ENCODE results near the gene LIPH. TPM values are rescaled to one million over a fixed set of nuclear protein-coding genes. Genes with fewer than 3 reads are reported as not detected.

The LIPH gene
- polyA plus RNA-seq, 6 donors from 2014 or later = 0.20 TPM; not detected in 5

DNA sequence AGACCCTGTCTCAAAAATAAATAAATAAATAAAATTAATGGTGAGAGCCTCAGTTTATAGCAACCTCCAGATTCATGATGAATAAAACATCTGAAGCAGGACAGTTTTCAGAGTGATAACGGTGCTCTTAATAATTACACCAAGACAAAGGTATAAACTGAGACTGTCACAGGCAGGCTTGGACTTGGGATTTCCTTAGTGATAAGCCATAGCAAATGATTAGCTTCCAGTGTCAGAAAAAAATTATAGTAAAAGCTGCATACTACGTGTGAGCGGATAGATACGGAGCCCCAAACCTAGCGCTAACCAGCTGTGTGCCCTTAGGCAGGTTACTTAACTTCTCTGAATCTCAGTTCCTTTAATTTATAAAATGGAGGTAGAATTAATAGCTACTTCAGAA, 21.5 kb downstream of the LIPH start:
- Mint-ChIP-seq H3K36me3 (no peaks in the 10 kb centered on the region), H3K4me3 (no peak overlapping the region), H3K9me3 (no peaks in the 10 kb centered on the region), H3K4me1 (no peaks in the 10 kb centered on the region), H3K27ac (no peak overlapping the region), H3K27me3 (peaks cover 10 to 21% (median 14%) of the 10 kb centered on the region in 3 donors)
- no peak for ATAC-seq (ENCODE audit: low read depth in 2 of 2)
- no peak for DNase-seq

DNA sequence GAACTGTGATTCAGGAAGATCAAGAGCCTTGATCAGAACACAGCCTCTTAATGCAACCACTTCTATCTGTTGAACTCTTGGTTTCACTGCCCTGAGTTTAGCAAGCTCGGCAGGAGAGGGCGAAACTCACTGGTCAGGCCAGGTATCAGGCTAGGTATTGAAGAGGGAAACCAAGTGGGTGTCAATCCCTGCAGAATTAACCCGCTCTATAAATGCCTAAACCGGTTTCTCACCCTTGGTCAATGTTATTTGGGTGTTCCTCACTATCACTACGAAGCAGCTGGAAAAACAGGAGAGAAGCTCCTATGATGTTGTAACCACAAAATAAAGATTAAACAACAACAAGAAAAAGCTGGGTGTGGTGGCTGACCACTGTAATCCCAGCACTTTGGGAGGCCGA, 23.9 kb downstream of the LIPH start:
- no peak overlapping the region for H3K4me3 Mint-ChIP-seq
- H3K27me3 Mint-ChIP-seq = peaks cover 21 to 29% (median 27%) of the 10 kb centered on the region in 3 donors
- no peak for DNase-seq

DNA sequence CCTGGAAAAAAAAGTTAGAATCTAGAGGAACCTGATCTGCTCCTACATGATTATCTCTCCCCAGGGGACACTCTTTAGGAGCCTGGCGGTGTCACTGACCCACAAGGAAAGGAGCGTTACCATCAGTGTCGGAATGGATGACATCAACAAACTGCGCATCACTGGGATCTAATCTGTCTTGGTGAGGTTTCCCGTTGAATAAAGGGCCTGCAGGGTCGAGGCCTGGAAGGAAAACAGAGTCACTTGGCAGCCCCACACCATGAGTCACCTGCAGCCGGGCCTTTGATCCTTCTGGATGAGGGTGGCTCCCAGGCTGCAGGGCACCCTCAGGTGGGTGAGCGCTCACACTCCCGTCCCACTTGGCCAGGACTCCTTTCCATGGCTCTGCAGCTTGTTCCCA, 25.0 kb downstream of the LIPH start:
- Mint-ChIP-seq H3K27me3 (peaks cover 21 to 33% (median 28%) of the 10 kb centered on the region in 3 donors), H3K27ac (no peak overlapping the region), H3K36me3 (no peaks in the 10 kb centered on the region), H3K4me1 (no peaks in the 10 kb centered on the region), H3K4me3 (no peak overlapping the region), H3K9me3 (no peaks in the 10 kb centered on the region)
- DNase-seq = no peak
- no peak for ATAC-seq (ENCODE audit: low read depth in 2 of 2)

More for the DNA sequence above, 23.9 kb downstream of the LIPH start:
- Mint-ChIP-seq H3K27ac (no peak overlapping the region), H3K4me1 (no peaks in the 10 kb centered on the region), H3K9me3 (no peaks in the 10 kb centered on the region), H3K36me3 (no peaks in the 10 kb centered on the region)
- no peak for ATAC-seq (ENCODE audit: low read depth in 2 of 2)

DNA sequence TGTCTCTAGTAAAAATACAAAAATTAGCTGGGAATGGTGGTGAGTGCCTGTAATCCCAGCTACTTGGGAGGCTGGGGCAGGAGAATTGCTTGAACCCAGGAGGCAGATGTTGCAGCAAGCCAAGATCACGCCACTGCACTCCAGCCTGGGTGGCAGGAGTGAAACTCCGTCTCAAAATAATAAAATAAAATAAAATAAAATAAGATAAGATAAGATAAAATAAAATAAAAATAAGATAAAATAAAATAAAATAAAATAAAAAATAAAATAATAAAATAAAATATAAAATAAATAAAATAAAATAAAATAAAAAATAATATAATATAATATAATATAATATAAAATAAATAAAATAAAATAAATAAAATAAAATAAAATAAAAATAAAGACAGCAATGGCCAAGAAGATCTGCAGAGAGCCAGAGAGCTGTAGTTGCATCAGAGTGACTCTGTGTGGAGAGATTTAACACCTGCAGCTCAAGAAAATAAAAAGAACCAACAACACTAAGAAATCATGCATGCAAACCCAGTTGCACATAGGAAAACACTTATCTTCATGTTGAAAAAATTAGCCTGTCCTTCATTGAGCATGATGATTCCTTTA, 25.9 kb downstream of the LIPH start:
- no peaks in the 10 kb centered on the region for H3K36me3 Mint-ChIP-seq
- peaks cover 21 to 38% (median 33%) of the 10 kb centered on the region in 3 donors for H3K27me3 Mint-ChIP-seq
- DNase-seq (no peak), ATAC-seq (ENCODE audit: low read depth in 2 of 2) (no peak)
- no peak overlapping the region for H3K4me3 Mint-ChIP-seq
- H3K4me1 Mint-ChIP-seq = no peaks in the 10 kb centered on the region
- no peaks in the 10 kb centered on the region for H3K9me3 Mint-ChIP-seq
- no peak overlapping the region for H3K27ac Mint-ChIP-seq

DNA sequence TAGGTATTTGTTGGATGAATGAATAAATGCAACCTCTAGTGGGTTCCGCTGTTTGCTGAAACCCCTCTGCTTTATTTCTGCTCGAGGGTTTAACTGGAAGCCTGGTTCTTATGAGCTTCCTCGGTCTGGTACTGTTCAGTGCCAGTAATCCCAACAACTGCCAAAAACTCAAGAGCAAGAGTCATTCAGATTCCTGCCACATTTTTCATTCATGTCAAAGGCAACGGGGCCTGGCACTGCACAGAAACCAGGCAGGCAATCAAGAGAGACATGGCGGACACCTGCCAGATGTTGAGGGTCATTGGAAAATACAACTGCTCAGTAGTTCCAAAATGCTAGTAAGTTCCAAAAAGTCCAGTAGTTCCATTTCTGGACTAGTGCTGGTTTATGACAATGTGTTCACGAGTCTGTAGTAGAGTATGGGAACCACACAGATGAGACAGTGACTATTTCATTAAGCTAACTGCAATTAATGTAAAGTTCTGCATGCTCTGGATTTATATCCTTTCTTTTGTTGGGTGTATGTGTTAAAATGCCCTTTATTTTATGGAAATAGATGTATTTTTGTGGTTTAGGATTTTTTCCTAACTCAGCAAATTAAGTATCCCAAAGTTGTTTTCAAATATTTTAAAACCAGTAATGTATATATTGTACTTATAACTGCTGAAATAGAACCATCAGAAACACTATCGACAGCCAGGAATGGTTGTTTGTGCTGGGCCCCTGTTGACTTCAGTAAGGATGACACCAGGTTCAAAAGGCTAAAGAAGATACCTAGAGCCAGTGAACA, 30.8 kb downstream of the LIPH start:
- no peak overlapping the region for H3K4me3 Mint-ChIP-seq

DNA sequence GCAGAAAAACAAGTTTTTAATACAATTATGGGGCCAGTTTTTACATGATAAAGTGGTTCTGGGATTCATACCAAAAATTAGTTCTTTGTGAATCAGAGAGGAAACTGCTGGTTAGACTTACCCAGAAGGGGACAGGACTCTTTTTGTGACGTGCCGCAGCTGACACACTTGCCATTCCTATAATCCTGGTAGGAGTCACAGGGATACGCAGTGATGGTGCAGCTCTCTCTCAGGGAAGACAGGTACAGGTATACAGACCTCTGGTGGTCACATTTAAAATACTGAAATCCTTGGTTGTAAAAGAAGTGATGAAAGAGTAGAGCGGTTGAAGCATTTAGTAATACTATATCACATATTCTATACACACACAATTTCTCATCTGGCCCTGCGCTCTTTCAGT, 33.4 kb downstream of the LIPH start:
- H3K27ac Mint-ChIP-seq = no peak overlapping the region
- ATAC-seq (ENCODE audit: low read depth in 2 of 2) (no peak), DNase-seq (no peak)

More for the DNA sequence above, 30.8 kb downstream of the LIPH start:
- no peak for ATAC-seq (ENCODE audit: low read depth in 2 of 2)
- Mint-ChIP-seq H3K27ac (no peak overlapping the region), H3K9me3 (no peaks in the 10 kb centered on the region), H3K27me3 (peaks cover 19 to 36% (median 25%) of the 10 kb centered on the region in 3 donors), H3K4me1 (no peaks in the 10 kb centered on the region), H3K36me3 (no peaks in the 10 kb centered on the region)
- DNase-seq = no peak

DNA sequence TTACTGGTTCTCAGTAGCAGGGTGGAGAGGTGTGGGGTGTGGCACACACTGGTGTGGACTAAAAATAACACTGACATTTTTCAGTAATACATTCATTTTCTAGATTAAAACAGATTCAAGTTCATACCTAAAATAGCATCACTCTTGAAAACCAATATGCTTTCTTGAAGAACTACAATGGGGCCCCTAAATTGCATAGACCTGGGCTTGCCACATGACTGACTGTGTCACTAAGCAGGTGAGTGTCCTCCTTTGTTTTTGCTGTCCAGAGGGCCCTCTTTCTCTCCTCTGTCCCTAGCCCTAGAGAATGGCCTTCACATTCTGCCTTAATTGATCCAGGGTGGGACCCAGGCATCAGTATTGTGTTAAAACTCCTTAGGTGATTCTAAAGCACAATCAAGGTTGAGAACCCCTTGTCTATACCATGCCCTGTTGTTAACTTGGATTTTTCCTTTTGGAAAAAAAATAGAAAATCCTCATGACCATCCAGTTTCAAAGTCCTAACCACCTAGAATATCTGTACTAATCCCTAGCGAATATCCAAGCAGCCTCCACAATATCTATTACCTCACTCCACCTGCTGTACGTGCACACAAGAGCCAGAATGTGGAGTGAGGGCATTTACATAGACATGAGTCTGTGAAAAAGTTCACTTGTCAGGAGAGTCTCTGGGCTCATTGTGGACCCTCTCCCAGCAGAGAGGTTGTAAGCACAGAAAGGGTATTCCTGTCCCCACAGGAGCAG, 34.8 kb downstream of the LIPH start:
- H3K4me1 Mint-ChIP-seq = no peaks in the 10 kb centered on the region
- peaks cover 24 to 32% (median 28%) of the 10 kb centered on the region in 3 donors for H3K27me3 Mint-ChIP-seq
- DNase-seq = no peak
- ATAC-seq (ENCODE audit: low read depth in 2 of 2) = no peak
- H3K9me3 Mint-ChIP-seq = peaks cover 0 to 2% (median 0%) of the 10 kb centered on the region in 7 donors
- H3K4me3 Mint-ChIP-seq = no peak overlapping the region
- H3K36me3 Mint-ChIP-seq = no peaks in the 10 kb centered on the region
- no peak overlapping the region for H3K27ac Mint-ChIP-seq

More for the DNA sequence above, 33.4 kb downstream of the LIPH start:
- H3K9me3 Mint-ChIP-seq = peaks cover 0 to 2% (median 0%) of the 10 kb centered on the region in 7 donors
- no peak overlapping the region for H3K4me3 Mint-ChIP-seq
- no peaks in the 10 kb centered on the region for H3K4me1 Mint-ChIP-seq
- H3K27me3 Mint-ChIP-seq = peaks cover 17 to 24% (median 24%) of the 10 kb centered on the region in 3 donors
- H3K36me3 Mint-ChIP-seq = no peaks in the 10 kb centered on the region

DNA sequence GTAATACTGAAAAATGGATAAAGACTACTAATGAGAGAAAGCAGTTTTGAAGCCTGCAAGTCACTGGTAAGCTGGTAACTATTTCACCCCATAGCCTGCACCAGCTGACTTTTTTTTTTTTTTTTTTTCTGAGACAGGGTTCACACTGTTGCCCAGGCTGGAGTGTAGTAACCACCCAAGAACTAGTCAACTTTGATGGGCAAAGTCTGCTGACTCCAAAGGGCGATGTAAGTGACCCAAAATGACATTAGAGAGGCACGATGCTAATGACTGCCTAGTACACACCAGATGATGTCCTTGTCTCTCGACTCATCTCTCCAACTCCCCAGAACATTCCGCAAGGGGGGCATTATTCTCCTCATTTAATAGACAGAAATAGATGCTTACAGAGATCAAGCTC, 40.7 kb downstream of the LIPH start:
- ATAC-seq (ENCODE audit: low read depth in 2 of 2) (no peak), DNase-seq (no peak)
- no peak overlapping the region for H3K27ac Mint-ChIP-seq
- H3K4me1 Mint-ChIP-seq = no peaks in the 10 kb centered on the region
- H3K4me3 Mint-ChIP-seq = no peak overlapping the region
- peaks cover 17 to 23% (median 21%) of the 10 kb centered on the region in 3 donors for H3K27me3 Mint-ChIP-seq
- peaks cover 0 to 2% (median 0%) of the 10 kb centered on the region in 7 donors for H3K9me3 Mint-ChIP-seq
- H3K36me3 Mint-ChIP-seq = no peaks in the 10 kb centered on the region

DNA sequence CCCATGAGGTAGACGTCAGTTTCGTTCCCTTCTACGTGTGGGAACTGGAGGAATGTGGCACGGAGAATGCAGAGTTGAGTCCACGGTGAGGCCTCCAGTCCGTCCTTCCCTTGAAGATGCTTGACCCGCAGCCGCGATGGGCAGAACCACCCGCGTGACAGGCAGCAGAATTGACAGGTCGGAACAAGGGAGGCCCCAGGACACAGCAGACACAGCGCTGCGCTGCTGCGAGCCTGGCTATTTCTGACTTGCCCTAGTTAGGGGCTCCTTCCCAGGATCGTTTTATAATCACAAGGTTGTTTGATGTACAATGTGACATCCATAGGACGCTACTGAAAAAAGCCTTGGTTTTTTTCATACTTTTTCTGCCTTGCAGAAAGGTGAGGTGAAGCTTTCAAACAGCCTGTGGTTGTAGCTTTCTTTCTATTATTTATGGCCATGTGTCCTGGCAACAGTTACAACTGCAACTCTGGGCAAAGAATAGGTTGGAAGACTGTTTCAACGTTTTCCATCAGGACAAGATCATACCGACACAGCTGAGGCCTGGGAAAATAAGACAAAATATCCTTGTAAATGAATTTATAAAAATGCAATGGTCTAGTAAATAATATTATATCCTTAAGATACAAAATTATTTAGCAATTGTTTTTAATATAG, 43.9 kb downstream of the LIPH start:
- H3K4me3 Mint-ChIP-seq = no peak overlapping the region
- ATAC-seq (ENCODE audit: low read depth in 2 of 2) (no peak), DNase-seq (no peak)
- H3K27ac Mint-ChIP-seq = no peak overlapping the region
- no peaks in the 10 kb centered on the region for H3K9me3 Mint-ChIP-seq
- H3K27me3 Mint-ChIP-seq = peaks cover 10 to 26% (median 19%) of the 10 kb centered on the region in 3 donors
- H3K36me3 Mint-ChIP-seq = no peaks in the 10 kb centered on the region
- H3K4me1 Mint-ChIP-seq = no peaks in the 10 kb centered on the region

DNA sequence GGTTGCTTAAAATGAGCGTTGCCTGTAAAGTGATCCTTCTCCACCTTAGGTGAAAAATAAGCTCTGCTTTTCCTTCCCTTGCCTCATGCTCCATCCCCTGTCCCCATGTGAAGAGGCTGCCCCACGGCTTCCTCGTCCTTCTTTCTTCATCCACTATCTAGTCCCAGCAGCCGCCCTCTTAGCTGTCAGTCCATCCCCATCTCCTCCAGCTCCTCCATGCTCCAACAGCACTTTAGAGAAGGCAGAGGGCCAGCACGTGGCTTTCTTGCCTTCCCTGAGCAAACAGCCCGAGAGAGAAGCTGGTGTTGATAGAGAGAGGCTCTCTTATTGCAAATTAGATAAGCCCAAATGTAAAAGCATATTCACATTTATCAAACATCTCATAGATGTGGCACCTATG, 44.5 kb downstream of the LIPH start:
- no peak overlapping the region for H3K4me3 Mint-ChIP-seq
- DNase-seq (no peak), ATAC-seq (ENCODE audit: low read depth in 2 of 2) (no peak)
- H3K27me3 Mint-ChIP-seq = peaks cover 8 to 28% (median 15%) of the 10 kb centered on the region in 3 donors
- H3K9me3 Mint-ChIP-seq = no peaks in the 10 kb centered on the region
- H3K27ac Mint-ChIP-seq = no peak overlapping the region
- no peaks in the 10 kb centered on the region for H3K4me1 Mint-ChIP-seq
- H3K36me3 Mint-ChIP-seq = no peaks in the 10 kb centered on the region

DNA sequence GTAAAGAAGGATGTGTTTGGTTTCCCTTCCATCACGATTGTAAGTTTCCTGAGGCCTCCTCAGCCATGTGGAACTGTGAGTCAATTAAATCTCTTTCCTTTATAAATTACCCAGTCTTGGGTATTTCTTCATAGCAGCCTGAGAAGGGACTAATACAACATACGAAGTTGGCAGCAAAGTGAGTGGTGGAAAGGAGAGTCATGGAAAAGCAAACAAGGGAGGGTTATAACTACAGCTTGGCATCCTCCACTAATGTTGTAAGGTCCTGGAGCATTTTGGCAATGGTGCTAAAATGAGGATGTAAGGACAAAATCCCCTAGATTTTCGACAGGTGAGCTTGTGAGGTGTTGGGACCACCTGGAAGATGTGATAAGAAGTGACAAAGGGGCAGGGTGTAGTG, 47.8 kb downstream of the LIPH start:
- no peak for ATAC-seq (ENCODE audit: low read depth in 2 of 2)
- Mint-ChIP-seq H3K9me3 (no peaks in the 10 kb centered on the region), H3K27ac (no peak overlapping the region), H3K4me3 (no peak overlapping the region), H3K36me3 (no peaks in the 10 kb centered on the region), H3K4me1 (peaks cover 0 to 1% (median 0%) of the 10 kb centered on the region in 3 donors), H3K27me3 (peaks cover 4 to 25% (median 7%) of the 10 kb centered on the region in 3 donors)
- DNase-seq = no peak

DNA sequence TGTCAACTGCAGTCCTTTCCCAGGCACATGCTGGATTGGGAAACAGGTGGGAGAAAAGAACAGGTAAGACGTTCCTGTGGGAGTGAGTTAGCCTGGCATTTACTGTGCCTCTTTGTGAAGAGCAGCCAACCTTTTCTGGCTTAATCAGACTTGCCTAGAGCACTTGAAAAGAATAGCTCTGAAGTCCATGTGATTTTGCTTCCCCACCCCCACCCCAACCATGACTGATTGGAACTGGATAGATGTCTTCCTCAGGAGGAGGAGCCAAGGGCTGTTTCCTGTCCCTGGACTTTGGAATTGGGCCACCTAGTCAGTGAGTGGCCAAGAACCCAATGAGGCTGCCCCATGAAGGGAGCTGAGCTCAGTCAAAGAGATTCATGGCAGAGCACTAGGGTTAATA, 48.9 kb downstream of the LIPH start:
- Mint-ChIP-seq H3K27me3 (peaks cover 4 to 25% (median 7%) of the 10 kb centered on the region in 3 donors), H3K9me3 (peaks cover 0 to 3% (median 0%) of the 10 kb centered on the region in 7 donors), H3K36me3 (no peaks in the 10 kb centered on the region), H3K4me1 (peaks cover 0 to 7% (median 1%) of the 10 kb centered on the region in 3 donors), H3K4me3 (no peak overlapping the region), H3K27ac (no peak overlapping the region)
- DNase-seq (no peak), ATAC-seq (ENCODE audit: low read depth in 2 of 2) (no peak)

DNA sequence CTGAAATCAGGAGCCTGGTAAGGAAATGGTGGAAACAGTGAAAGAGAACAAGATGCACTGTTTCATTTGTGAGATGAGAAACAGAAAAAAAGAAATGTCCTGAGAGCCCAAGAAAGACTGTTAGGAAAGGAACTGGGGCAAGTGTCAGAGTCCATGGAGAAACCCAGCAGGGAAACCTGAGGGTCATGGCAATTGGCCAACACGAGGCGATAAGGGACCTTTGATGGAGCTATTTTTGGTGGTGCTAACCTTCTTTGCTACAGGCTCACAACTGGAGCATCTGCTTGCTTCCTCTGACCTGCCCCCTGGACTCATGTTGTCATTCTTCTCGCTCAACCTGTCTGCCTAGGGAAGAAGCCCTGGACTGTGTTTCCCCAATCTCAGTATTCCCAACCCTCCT, 49.4 kb downstream of the LIPH start:
- peaks cover 4 to 25% (median 7%) of the 10 kb centered on the region in 3 donors for H3K27me3 Mint-ChIP-seq
- peak overlapping the region in 1 of 6 donors; percentile 42 for H3K27ac Mint-ChIP-seq
- peaks cover 0 to 3% (median 0%) of the 10 kb centered on the region in 7 donors for H3K9me3 Mint-ChIP-seq
- H3K4me1 Mint-ChIP-seq = peaks cover 0 to 11% (median 6%) of the 10 kb centered on the region in 3 donors
- ATAC-seq (ENCODE audit: low read depth in 2 of 2) (no peak), DNase-seq (no peak)
- H3K36me3 Mint-ChIP-seq = no peaks in the 10 kb centered on the region
- no peak overlapping the region for H3K4me3 Mint-ChIP-seq

All from naive B cell (primary cell).